Suprapubic skin (tissue), 4 donors: ENCODE results near the gene CDH4. TPM values are rescaled to one million over a fixed set of nuclear protein-coding genes. Genes with fewer than 3 reads are reported as not detected.

Experiments used
- DNase-seq, 2 donors: peaks; one replicate each; pipeline ENCODE4 v3.0.0-alpha.2; 2019; ENCODE audit warnings: low spot score in 2 of 2
- H3K27ac ChIP-seq: fragments of 200-600 bp; sonication (generic); one replicate; pipeline ENCODE4 v1.5.1; 2019
- H3K27me3 ChIP-seq: fragments of 200-600 bp; sonication (generic); one replicate; pipeline ENCODE4 v1.5.1; 2019
- H3K36me3 ChIP-seq: fragments of 200-600 bp; sonication (generic); one replicate; pipeline ENCODE4 v1.5.1; 2019
- H3K4me1 ChIP-seq: fragments of 200-600 bp; sonication (generic); one replicate; pipeline ENCODE4 v1.5.1; 2019
- H3K4me3 ChIP-seq: fragments of 200-600 bp; sonication (generic); one replicate; pipeline ENCODE4 v1.5.1; 2019; ENCODE audit warnings: mild to moderate bottlenecking
- H3K9me3 ChIP-seq: fragments of 200-600 bp; sonication (generic); one replicate; pipeline ENCODE4 v1.5.1; 2019
- EP300 ChIP-seq: sonication (generic); formaldehyde crosslinking; IDR thresholded peaks from one replicate; pipeline ENCODE4 v1.6.1; 2017; ENCODE audit warnings: antibody characterized with exemption
- POLR2A ChIP-seq, 2 donors: fragments of 450-650 bp; IDR thresholded peaks; one replicate each; pipeline ENCODE4 v1.6.1; 2017; ENCODE audit warnings: antibody characterized with exemption in 2 of 2, mild to moderate bottlenecking in 2 of 2, moderate library complexity in 2 of 2
- POLR2AphosphoS5 ChIP-seq, 3 donors: sonication (generic); formaldehyde crosslinking; IDR thresholded peaks; one replicate each; pipeline ENCODE4 v1.6.1; 2017; ENCODE audit warnings: antibody characterized with exemption in 3 of 3
- WGBS: methylation state at CpG from one replicate; pipeline ENCODE4 v1.1.5; 2018; 5-methylcytosine and 5-hydroxymethylcytosine counted together
- total RNA-seq, 4 donors: library from RNA; depleted of rRNA; stranded (reverse); fragments of >200 nt; gene quantifications; one replicate each; pipeline ENCODE4 v1.1.0, GENCODE V29; 2016
- TF ChIP-seq, protein P1 (sequence below), 2 donors: fragments of 200-600 bp in 1 of 2; fragments of 450-650 bp in 1 of 2; sonication (generic) in 1 of 2; IDR thresholded peaks; one replicate each; pipeline ENCODE4 v1.5.1; 2016 to 2019; ENCODE audit warnings: antibody characterized with exemption in 2 of 2, mild to moderate bottlenecking in 1 of 2, moderate library complexity in 1 of 2

Gene CDH4
- total RNA-seq, 4 donors from 2014 or later: 0.91 to 5.9 (median 2.6) TPM

DNA sequence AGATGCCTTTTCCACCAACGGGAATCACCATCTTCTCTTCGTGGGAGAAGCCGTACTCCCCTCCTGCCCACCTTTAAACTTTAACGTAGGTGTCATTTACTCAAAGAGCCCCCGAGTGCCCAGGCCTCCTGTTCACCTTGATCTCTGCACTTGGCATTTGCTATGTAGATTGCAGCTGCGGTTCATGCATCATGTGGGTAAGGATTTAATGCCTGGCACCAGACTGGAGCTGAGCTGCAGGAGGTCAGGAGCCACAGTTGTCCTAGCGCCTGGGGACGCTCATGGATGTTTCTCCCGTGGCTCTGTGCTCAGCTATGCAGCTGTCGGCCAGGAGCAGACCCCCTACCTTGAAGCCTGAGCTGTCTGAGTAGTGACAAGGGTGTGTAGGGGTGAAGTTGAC lies 133.7 kb downstream of the CDH4 start:
- H3K4me3 ChIP-seq: no peak overlapping the region
- DNase-seq: no peak
- no peak overlapping the region for H3K27ac ChIP-seq
- peaks cover 9% of the 10 kb centered on the region for H3K4me1 ChIP-seq
- 87% methylated on average over 6 of the region's 10 CpGs for WGBS
- no peaks in the 10 kb centered on the region for H3K36me3 ChIP-seq
- H3K9me3 ChIP-seq: peaks cover 6% of the 10 kb centered on the region
- H3K27me3 ChIP-seq: peaks cover 20% of the 10 kb centered on the region
- TF ChIP-seq POLR2AphosphoS5 (IDR thresholded peaks at IDR 0.05) (no peak), POLR2A (IDR thresholded peaks at IDR 0.05) (no peak), EP300 (no peak)
- TF ChIP-seq, protein P1, sequence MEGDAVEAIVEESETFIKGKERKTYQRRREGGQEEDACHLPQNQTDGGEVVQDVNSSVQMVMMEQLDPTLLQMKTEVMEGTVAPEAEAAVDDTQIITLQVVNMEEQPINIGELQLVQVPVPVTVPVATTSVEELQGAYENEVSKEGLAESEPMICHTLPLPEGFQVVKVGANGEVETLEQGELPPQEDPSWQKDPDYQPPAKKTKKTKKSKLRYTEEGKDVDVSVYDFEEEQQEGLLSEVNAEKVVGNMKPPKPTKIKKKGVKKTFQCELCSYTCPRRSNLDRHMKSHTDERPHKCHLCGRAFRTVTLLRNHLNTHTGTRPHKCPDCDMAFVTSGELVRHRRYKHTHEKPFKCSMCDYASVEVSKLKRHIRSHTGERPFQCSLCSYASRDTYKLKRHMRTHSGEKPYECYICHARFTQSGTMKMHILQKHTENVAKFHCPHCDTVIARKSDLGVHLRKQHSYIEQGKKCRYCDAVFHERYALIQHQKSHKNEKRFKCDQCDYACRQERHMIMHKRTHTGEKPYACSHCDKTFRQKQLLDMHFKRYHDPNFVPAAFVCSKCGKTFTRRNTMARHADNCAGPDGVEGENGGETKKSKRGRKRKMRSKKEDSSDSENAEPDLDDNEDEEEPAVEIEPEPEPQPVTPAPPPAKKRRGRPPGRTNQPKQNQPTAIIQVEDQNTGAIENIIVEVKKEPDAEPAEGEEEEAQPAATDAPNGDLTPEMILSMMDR (IDR thresholded peaks at IDR 0.05): no peak

DNA sequence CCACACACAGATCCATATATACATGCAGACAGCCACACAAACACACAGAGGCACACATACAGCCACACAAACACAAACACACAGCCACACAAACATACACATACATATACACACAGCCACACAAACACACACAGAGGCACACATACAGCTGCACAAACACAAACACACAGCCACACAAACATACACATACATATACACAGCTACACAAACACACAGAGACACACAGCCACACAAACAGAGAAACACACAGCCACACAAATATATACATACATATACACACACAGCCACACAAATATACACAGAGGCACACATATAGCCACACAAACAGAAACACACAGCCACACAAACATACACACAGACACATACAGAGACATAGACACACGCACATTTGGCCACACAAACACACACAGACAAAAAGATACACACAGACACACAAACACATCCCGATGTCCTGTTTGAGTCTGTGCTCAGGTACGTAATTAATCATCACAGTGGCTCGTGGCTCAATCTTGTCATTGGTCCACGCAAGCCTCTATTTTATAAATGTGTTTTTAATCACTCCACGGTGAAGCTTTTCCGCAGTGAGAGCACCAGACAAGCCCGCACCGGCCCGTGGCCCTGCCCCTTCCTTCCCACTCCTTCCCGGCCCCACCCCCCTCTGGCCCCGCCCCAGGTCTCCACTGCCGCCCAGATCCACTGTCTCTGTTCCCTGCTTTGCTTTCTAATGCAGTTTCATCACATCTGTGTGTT lies 135.3 kb downstream of the CDH4 start:
- Histone ChIP-seq H3K9me3 (peaks cover 2% of the 10 kb centered on the region), H3K27ac (no peak overlapping the region), H3K27me3 (peaks cover 17% of the 10 kb centered on the region), H3K4me3 (no peak overlapping the region), H3K4me1 (peaks cover 9% of the 10 kb centered on the region), H3K36me3 (no peaks in the 10 kb centered on the region)
- TF ChIP-seq, protein P1 (IDR thresholded peaks at IDR 0.05): no peak
- TF ChIP-seq POLR2A (IDR thresholded peaks at IDR 0.05): no peak
- TF ChIP-seq EP300: no peak
- TF ChIP-seq POLR2AphosphoS5 (IDR thresholded peaks at IDR 0.05): no peak
- WGBS: 7% methylated on average over 13 of the region's 13 CpGs
- DNase-seq: no peak

DNA sequence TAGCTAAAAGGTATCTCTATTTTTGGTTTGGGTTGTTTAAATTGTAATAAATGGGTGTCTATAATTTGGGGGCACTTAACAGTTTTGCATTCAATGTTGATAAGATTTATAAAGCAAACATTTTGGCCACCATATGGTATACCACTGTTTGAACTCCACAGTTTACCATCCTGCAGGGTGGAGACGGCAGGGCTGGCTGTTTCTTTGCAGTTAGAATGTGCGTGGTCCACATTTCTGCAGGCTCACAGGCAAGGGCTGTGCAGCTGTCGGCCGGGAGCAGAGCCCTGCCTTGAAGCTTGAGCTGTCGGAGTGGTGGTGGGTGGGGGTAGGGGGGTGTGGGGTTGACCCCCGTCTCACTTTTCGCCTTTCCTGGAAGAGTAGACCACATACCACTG lies 135.9 kb downstream of the CDH4 start:
- WGBS: 56% methylated on average over 7 of the region's 7 CpGs
- Histone ChIP-seq H3K36me3 (no peaks in the 10 kb centered on the region), H3K27ac (no peak overlapping the region), H3K27me3 (peaks cover 17% of the 10 kb centered on the region), H3K4me3 (no peak overlapping the region), H3K4me1 (peaks cover 9% of the 10 kb centered on the region), H3K9me3 (no peaks in the 10 kb centered on the region)
- no peak for DNase-seq
- no peak for TF ChIP-seq EP300
- no peak for TF ChIP-seq POLR2AphosphoS5 (IDR thresholded peaks at IDR 0.05)
- TF ChIP-seq, protein P1 (IDR thresholded peaks at IDR 0.05): no peak
- no peak for TF ChIP-seq POLR2A (IDR thresholded peaks at IDR 0.05)

DNA sequence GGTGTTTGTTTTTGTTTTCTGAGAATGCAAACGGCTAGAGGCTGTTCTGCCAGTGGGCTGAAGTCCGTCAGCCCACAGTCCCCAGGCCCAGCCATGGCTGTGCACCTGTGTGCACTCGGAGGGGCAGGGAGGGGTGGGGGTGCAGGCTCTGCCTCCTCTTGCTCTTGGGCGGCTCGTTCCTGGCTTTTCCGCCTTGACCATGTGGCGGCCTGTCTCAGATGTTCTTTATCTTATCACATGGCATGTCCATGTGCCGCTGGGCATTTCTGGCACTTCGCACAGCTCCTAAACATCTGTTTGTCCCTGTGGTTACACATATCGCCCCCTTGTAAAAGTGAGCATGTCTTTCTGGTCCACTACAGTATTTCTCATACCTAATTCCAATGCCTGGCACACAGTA lies 137.0 kb downstream of the CDH4 start:
- no peak for DNase-seq
- H3K4me3 ChIP-seq: no peak overlapping the region
- no peaks in the 10 kb centered on the region for H3K9me3 ChIP-seq
- TF ChIP-seq POLR2A (IDR thresholded peaks at IDR 0.05) (no peak), EP300 (no peak), POLR2AphosphoS5 (IDR thresholded peaks at IDR 0.05) (no peak)
- TF ChIP-seq, protein P1 (IDR thresholded peaks at IDR 0.05): no peak
- H3K27me3 ChIP-seq: peaks cover 20% of the 10 kb centered on the region
- H3K27ac ChIP-seq: no peak overlapping the region
- peaks cover 9% of the 10 kb centered on the region for H3K4me1 ChIP-seq
- 77% methylated on average over 10 of the region's 10 CpGs for WGBS
- no peaks in the 10 kb centered on the region for H3K36me3 ChIP-seq

DNA sequence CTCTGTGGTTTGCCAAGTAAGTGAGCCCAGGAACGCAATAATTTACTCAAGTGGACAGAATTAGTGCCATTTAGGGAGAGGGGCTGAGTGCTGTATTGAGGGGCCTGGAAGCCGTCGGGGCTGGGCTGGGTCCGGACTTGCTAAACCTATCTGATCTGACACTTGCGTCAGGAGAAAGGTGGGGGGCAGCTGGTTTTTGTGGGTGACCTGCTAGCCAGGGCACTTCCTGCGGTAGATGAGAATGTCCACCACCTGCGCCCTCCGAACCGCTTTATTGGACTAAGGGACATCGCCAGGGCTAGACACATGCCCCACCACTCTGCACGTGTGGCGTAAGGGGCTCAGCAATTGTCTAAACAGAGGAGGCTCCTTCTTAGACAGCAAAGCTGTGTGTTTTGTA lies 139.1 kb downstream of the CDH4 start:
- no peak overlapping the region for H3K4me3 ChIP-seq
- WGBS: 76% methylated on average over 10 of the region's 12 CpGs
- H3K4me1 ChIP-seq: peaks cover 9% of the 10 kb centered on the region
- H3K27me3 ChIP-seq: peaks cover 16% of the 10 kb centered on the region
- no peaks in the 10 kb centered on the region for H3K9me3 ChIP-seq
- H3K36me3 ChIP-seq: no peaks in the 10 kb centered on the region
- TF ChIP-seq, protein P1 (IDR thresholded peaks at IDR 0.05): no peak
- no peak for DNase-seq
- no peak overlapping the region for H3K27ac ChIP-seq
